Effector memory CD4-positive, alpha-beta T cell (primary cell): ENCODE results near the gene PRKAR2B.

Source experiments
- DNase-seq, 3 donors: peaks; one replicate each; pipeline ENCODE4 v3.0.0-alpha.2; 2020
- H3K27ac ChIP-seq: 2 replicates; pipeline ENCODE4 v1.7.0; 2013; ENCODE audit warnings: mild to moderate bottlenecking, low read length, moderate library complexity; ENCODE audit not compliant: insufficient read depth, poor library complexity, severe bottlenecking
- H3K27me3 ChIP-seq: replicated peaks from 2 replicates; pipeline ENCODE4 v1.7.0; 2013; ENCODE audit warnings: mild to moderate bottlenecking, low read length; ENCODE audit not compliant: insufficient read depth, control insufficient read depth, poor library complexity, severe bottlenecking
- H3K36me3 ChIP-seq: 2 replicates; pipeline ENCODE4 v1.7.0; 2013; ENCODE audit warnings: mild to moderate bottlenecking, low read length, moderate library complexity; ENCODE audit not compliant: control insufficient read depth, insufficient read depth
- H3K4me1 ChIP-seq: 2 replicates; pipeline ENCODE4 v1.7.0; 2013; ENCODE audit warnings: low read length, mild to moderate bottlenecking; ENCODE audit not compliant: control insufficient read depth, insufficient read depth, poor library complexity, severe bottlenecking
- H3K4me3 ChIP-seq: 2 replicates; pipeline ENCODE4 v1.7.0; 2013; ENCODE audit warnings: low read length, low read depth, mild to moderate bottlenecking; ENCODE audit not compliant: insufficient read depth, poor library complexity, severe bottlenecking
- H3K9me3 ChIP-seq: 2 replicates; pipeline ENCODE4 v1.7.0; 2013; ENCODE audit warnings: mild to moderate bottlenecking, low read length, moderate library complexity; ENCODE audit not compliant: control insufficient read depth

Gene PRKAR2B

GRCh38 chr7:107009846-107010203 is 34.7 kb upstream of the PRKAR2B start:
- no peaks in the 10 kb centered on the region for H3K9me3 ChIP-seq

GRCh38 chr7:107012691-107013090 is 31.8 kb upstream of the PRKAR2B start:
- H3K4me3 ChIP-seq = no peak overlapping the region
- no peaks in the 10 kb centered on the region for H3K36me3 ChIP-seq
- no peaks in the 10 kb centered on the region for H3K27me3 ChIP-seq
- no peak overlapping the region for H3K27ac ChIP-seq
- no peaks in the 10 kb centered on the region for H3K9me3 ChIP-seq
- no peak for DNase-seq
- H3K4me1 ChIP-seq = no peaks in the 10 kb centered on the region

More at GRCh38 chr7:107009846-107010203, 34.7 kb upstream of the PRKAR2B start:
- no peak for DNase-seq
- H3K27me3 ChIP-seq = no peaks in the 10 kb centered on the region
- H3K4me1 ChIP-seq = no peaks in the 10 kb centered on the region
- no peak overlapping the region for H3K27ac ChIP-seq
- no peaks in the 10 kb centered on the region for H3K36me3 ChIP-seq
- no peak overlapping the region for H3K4me3 ChIP-seq

- no peaks in the 10 kb centered on the region for H3K36me3 ChIP-seq
- DNase-seq = no peak
- no peaks in the 10 kb centered on the region for H3K9me3 ChIP-seq
- no peaks in the 10 kb centered on the region for H3K4me1 ChIP-seq
- H3K27me3 ChIP-seq = no peaks in the 10 kb centered on the region
- no peak overlapping the region for H3K4me3 ChIP-seq
- H3K27ac ChIP-seq = no peak overlapping the region
These were observed 30.0 kb upstream of the PRKAR2B start for GRCh38 chr7:107014387-107015023.

- Histone ChIP-seq H3K4me1 (no peaks in the 10 kb centered on the region), H3K9me3 (no peaks in the 10 kb centered on the region), H3K4me3 (no peak overlapping the region), H3K27me3 (no peaks in the 10 kb centered on the region), H3K36me3 (no peaks in the 10 kb centered on the region), H3K27ac (no peak overlapping the region)
- no peak for DNase-seq
These were observed 28.2 kb upstream of the PRKAR2B start for GRCh38 chr7:107016312-107016711.

GRCh38 chr7:107017965-107018719 is 26.4 kb upstream of the PRKAR2B start:
- no peaks in the 10 kb centered on the region for H3K4me1 ChIP-seq
- no peak overlapping the region for H3K27ac ChIP-seq
- no peak overlapping the region for H3K4me3 ChIP-seq
- no peaks in the 10 kb centered on the region for H3K36me3 ChIP-seq
- H3K27me3 ChIP-seq = no peaks in the 10 kb centered on the region
- no peak for DNase-seq
- no peaks in the 10 kb centered on the region for H3K9me3 ChIP-seq

GRCh38 chr7:107020400-107020799 is 24.1 kb upstream of the PRKAR2B start:
- H3K27ac ChIP-seq = no peak overlapping the region
- no peak for DNase-seq
- H3K36me3 ChIP-seq = no peaks in the 10 kb centered on the region
- no peak overlapping the region for H3K4me3 ChIP-seq
- no peaks in the 10 kb centered on the region for H3K4me1 ChIP-seq
- no peaks in the 10 kb centered on the region for H3K27me3 ChIP-seq
- no peaks in the 10 kb centered on the region for H3K9me3 ChIP-seq

GRCh38 chr7:107021600-107021999 is 22.9 kb upstream of the PRKAR2B start:
- no peak for DNase-seq
- Histone ChIP-seq H3K27me3 (no peaks in the 10 kb centered on the region), H3K9me3 (no peaks in the 10 kb centered on the region)

GRCh38 chr7:107023522-107024151 is 20.9 kb upstream of the PRKAR2B start:
- no peaks in the 10 kb centered on the region for H3K9me3 ChIP-seq
- no peaks in the 10 kb centered on the region for H3K27me3 ChIP-seq
- no peak overlapping the region for H3K4me3 ChIP-seq
- H3K27ac ChIP-seq = no peak overlapping the region
- no peaks in the 10 kb centered on the region for H3K36me3 ChIP-seq
- H3K4me1 ChIP-seq = no peaks in the 10 kb centered on the region
- DNase-seq = no peak

More at GRCh38 chr7:107021600-107021999, 22.9 kb upstream of the PRKAR2B start:
- H3K4me3 ChIP-seq = no peak overlapping the region
- H3K27ac ChIP-seq = no peak overlapping the region
- H3K36me3 ChIP-seq = no peaks in the 10 kb centered on the region
- no peaks in the 10 kb centered on the region for H3K4me1 ChIP-seq

- Histone ChIP-seq H3K4me3 (no peak overlapping the region), H3K27me3 (no peaks in the 10 kb centered on the region), H3K9me3 (no peaks in the 10 kb centered on the region), H3K27ac (no peak overlapping the region), H3K36me3 (no peaks in the 10 kb centered on the region), H3K4me1 (no peaks in the 10 kb centered on the region)
- DNase-seq = no peak
These were observed 19.6 kb upstream of the PRKAR2B start for GRCh38 chr7:107024906-107025305.

GRCh38 chr7:107025449-107026103 is 18.9 kb upstream of the PRKAR2B start:
- no peak for DNase-seq

More at GRCh38 chr7:107025449-107026103, 18.9 kb upstream of the PRKAR2B start:
- Histone ChIP-seq H3K9me3 (no peaks in the 10 kb centered on the region), H3K4me1 (no peaks in the 10 kb centered on the region), H3K36me3 (no peaks in the 10 kb centered on the region), H3K27me3 (no peaks in the 10 kb centered on the region), H3K4me3 (no peak overlapping the region), H3K27ac (no peak overlapping the region)
